Stimulated activated CD8-positive, alpha-beta memory T cell treated with anti-CD3 and anti-CD28 coated beads, Interleukin-12 subunit alpha, Interleukin-12 subunit beta, amount 100 ng/mL, for 4 hours (primary cell): ENCODE results near the gene NSF.
"Not testable (repeated sequence)": the region's sequence is repeated elsewhere in the genome, so short reads cannot be mapped to it uniquely, and the experiment has no call there.

ENCODE experiments used
- DNase-seq: peaks from one replicate; pipeline ENCODE4 v3.0.0-alpha.2; 2020; ENCODE audit warnings: low read depth

Gene NSF

GRCh38 chr17:46756081-46756735 is 165.7 kb downstream of the NSF start:
- DNase-seq, result no peak

GRCh38 chr17:46756861-46757260 is 166.4 kb downstream of the NSF start:
- DNase-seq, result no peak

GRCh38 chr17:46757588-46757987 is 167.1 kb downstream of the NSF start:
- not testable (repeated sequence) for DNase-seq

- no peak for DNase-seq
Observed at GRCh38 chr17:46758614-46759013, 168.1 kb downstream of the NSF start.

- DNase-seq, result no peak
Observed at GRCh38 chr17:46759141-46759540, 168.7 kb downstream of the NSF start.

- no peak for DNase-seq
Observed at GRCh38 chr17:46763416-46763815, 172.9 kb downstream of the NSF start.

GRCh38 chr17:46764000-46764708 is 173.7 kb downstream of the NSF start:
- DNase-seq, result no peak

GRCh38 chr17:46764709-46765401 is 174.4 kb downstream of the NSF start:
- no peak for DNase-seq

GRCh38 chr17:46765453-46765852 is 175.0 kb downstream of the NSF start:
- no peak for DNase-seq

- DNase-seq, result no peak
Observed at GRCh38 chr17:46766493-46767491, 176.3 kb downstream of the NSF start.

- no peak for DNase-seq
Observed at GRCh38 chr17:46768540-46768870, 178.0 kb downstream of the NSF start.

- DNase-seq, result not testable (repeated sequence)
Observed at GRCh38 chr17:46768896-46769295, 178.4 kb downstream of the NSF start.

GRCh38 chr17:46769531-46770438 is 179.3 kb downstream of the NSF start:
- no peak for DNase-seq

- no peak for DNase-seq
Observed at GRCh38 chr17:46770439-46770817, 180.0 kb downstream of the NSF start.

GRCh38 chr17:46770818-46771560 is 180.5 kb downstream of the NSF start:
- peak; percentile 22 for DNase-seq

GRCh38 chr17:46771561-46772474 is 181.3 kb downstream of the NSF start:
- DNase-seq, result no peak

GRCh38 chr17:46772475-46773220 is 182.2 kb downstream of the NSF start:
- no peak for DNase-seq

GRCh38 chr17:46773221-46773605 is 182.7 kb downstream of the NSF start:
- no peak for DNase-seq

- no peak for DNase-seq
Observed at GRCh38 chr17:46773676-46774075, 183.2 kb downstream of the NSF start.
